Natural killer cell (primary cell): ENCODE measurements around the gene ANKRD11. TPM values are rescaled to one million over a fixed set of nuclear protein-coding genes. Genes with fewer than 3 reads are reported as not detected.
"Not testable (repeated sequence)": the region's sequence is repeated elsewhere in the genome, so short reads cannot be mapped to it uniquely, and the experiment has no call there.

Experiments
- ATAC-seq, 3 donors: fragments of 150-1000 bp in 2 of 3; fragments of 200-7000 bp in 1 of 3; cut with Tn5 transposase; 1 replicate in 1 of 3; 2 replicates in 2 of 3; pipeline ENCODE4 v1.10.0; 2021; ENCODE audit warnings: mild to moderate bottlenecking in 2 of 3, moderate library complexity in 2 of 3
- DNase-seq, 2 donors: peaks; one replicate each; pipeline versions ENCODE4 v3.0.0 to v3.0.0-alpha.2; 2013 to 2021; ENCODE audit warnings: mixed read lengths in 1 of 2
- H3K27ac ChIP-seq: one replicate; pipeline ENCODE4 v1.5.1; 2013; ENCODE audit warnings: mild to moderate bottlenecking, low read length
- H3K27me3 ChIP-seq: one replicate; pipeline ENCODE4 v1.6.1; 2013; ENCODE audit warnings: low read length; ENCODE audit not compliant: control insufficient read depth, insufficient read depth
- H3K36me3 ChIP-seq: one replicate; pipeline ENCODE4 v1.6.1; 2013; ENCODE audit warnings: low read length; ENCODE audit not compliant: control insufficient read depth, insufficient read depth
- H3K4me1 ChIP-seq: one replicate; pipeline ENCODE4 v1.6.1; 2013; ENCODE audit warnings: low read length; ENCODE audit not compliant: control insufficient read depth, insufficient read depth
- H3K4me3 ChIP-seq: one replicate; pipeline ENCODE4 v1.5.1; 2013; ENCODE audit warnings: low read length
- H3K9me3 ChIP-seq: one replicate; pipeline ENCODE4 v1.6.1; 2013; ENCODE audit warnings: low read length; ENCODE audit not compliant: control insufficient read depth, insufficient read depth
- H3K27ac Mint-ChIP-seq, 2 donors: one replicate each; pipeline ENCODE4 v1.8.0; 2022; ENCODE audit warnings: mild to moderate bottlenecking in 2 of 2, mixed read lengths in 2 of 2, moderate library complexity in 1 of 2
- H3K27me3 Mint-ChIP-seq, 2 donors: one replicate each; pipeline ENCODE4 v1.8.0; 2022; ENCODE audit warnings: low read depth in 2 of 2, mixed read lengths in 2 of 2
- H3K36me3 Mint-ChIP-seq: one replicate; pipeline ENCODE4 v1.8.0; 2022; ENCODE audit warnings: mixed read lengths
- H3K4me1 Mint-ChIP-seq, 2 donors: one replicate each; pipeline ENCODE4 v1.8.0; 2022; ENCODE audit warnings: mixed read lengths in 2 of 2
- H3K4me3 Mint-ChIP-seq: one replicate; pipeline ENCODE4 v1.8.0; 2022; ENCODE audit warnings: mild to moderate bottlenecking, moderate library complexity, mixed read lengths
- H3K9me3 Mint-ChIP-seq, 2 donors: one replicate each; pipeline ENCODE4 v1.8.0; 2022; ENCODE audit warnings: mixed read lengths in 2 of 2
- WGBS: methylation state at CpG from one replicate; pipeline ENCODE4 v1.1.7; 2013; ENCODE audit warnings: missing lambda C conversion rate; ENCODE audit not compliant: insufficient coverage; 5-methylcytosine and 5-hydroxymethylcytosine counted together
- intact Hi-C: fragments of 100-400 bp; cut with micrococcal nuclease; formaldehyde crosslinking; loops from one replicate; pipeline ENCODE4 v1.14.2; 2022
- total RNA-seq, 4 donors: library from RNA; stranded (reverse); fragments of 120-200 nt in 1 of 4; gene quantifications; one replicate each; pipeline versions ENCODE4 v1.2.3 to v1.2.4, GENCODE V29; 2013 to 2022
- TF ChIP-seq, protein P1 (sequence below): fragments of 200-600 bp; IDR thresholded peaks from one replicate; pipeline ENCODE4 v1.8.0; 2022; ENCODE audit warnings: antibody characterized with exemption

Gene ANKRD11
- total RNA-seq, 3 donors from 2014 or later (not counting 1 experiment from before 2014, with no cell fraction given): 230 to 299 (median 287) TPM

DNA sequence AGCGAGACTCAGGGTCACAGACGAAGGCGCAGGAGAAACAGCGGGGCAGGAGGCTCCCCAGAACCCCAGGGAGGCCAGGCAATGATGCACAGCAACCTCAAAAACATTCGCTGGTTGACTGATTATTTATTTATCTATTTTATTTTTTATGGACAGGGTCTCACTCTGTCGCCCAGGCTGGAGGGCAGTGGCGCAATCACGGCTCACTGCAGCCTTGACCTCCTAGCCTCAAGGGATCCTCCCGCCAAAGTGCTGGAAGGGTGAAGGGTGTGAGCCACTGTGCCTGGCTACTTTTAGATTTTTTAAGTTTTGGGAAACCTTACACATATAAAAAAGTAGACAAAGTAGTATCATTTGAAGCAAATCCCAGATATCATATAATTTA is 189.4 kb downstream of the ANKRD11 start:
- TF ChIP-seq, protein P1, sequence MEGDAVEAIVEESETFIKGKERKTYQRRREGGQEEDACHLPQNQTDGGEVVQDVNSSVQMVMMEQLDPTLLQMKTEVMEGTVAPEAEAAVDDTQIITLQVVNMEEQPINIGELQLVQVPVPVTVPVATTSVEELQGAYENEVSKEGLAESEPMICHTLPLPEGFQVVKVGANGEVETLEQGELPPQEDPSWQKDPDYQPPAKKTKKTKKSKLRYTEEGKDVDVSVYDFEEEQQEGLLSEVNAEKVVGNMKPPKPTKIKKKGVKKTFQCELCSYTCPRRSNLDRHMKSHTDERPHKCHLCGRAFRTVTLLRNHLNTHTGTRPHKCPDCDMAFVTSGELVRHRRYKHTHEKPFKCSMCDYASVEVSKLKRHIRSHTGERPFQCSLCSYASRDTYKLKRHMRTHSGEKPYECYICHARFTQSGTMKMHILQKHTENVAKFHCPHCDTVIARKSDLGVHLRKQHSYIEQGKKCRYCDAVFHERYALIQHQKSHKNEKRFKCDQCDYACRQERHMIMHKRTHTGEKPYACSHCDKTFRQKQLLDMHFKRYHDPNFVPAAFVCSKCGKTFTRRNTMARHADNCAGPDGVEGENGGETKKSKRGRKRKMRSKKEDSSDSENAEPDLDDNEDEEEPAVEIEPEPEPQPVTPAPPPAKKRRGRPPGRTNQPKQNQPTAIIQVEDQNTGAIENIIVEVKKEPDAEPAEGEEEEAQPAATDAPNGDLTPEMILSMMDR: no peak
- no peak for ATAC-seq
- WGBS: 94% methylated on average over 7 of the region's 9 CpGs
- peaks cover 68 to 71% of the 10 kb centered on the region in 2 donors for H3K4me1 Mint-ChIP-seq
- no peaks in the 10 kb centered on the region for H3K9me3 Mint-ChIP-seq
- H3K36me3 Mint-ChIP-seq: no peaks in the 10 kb centered on the region
- no peaks in the 10 kb centered on the region for H3K9me3 ChIP-seq
- no peak overlapping the region for H3K27ac ChIP-seq
- peak overlapping the region; percentile 42 for H3K4me3 Mint-ChIP-seq
- no peak overlapping the region for H3K4me3 ChIP-seq
- H3K27me3 ChIP-seq: no peaks in the 10 kb centered on the region
- intact Hi-C loops: no loop called here
- no peaks in the 10 kb centered on the region for H3K27me3 Mint-ChIP-seq
- DNase-seq: no peak
- H3K27ac Mint-ChIP-seq: peak overlapping the region in 1 of 2 donors; percentile 63
- H3K4me1 ChIP-seq: peaks cover 67% of the 10 kb centered on the region
- H3K36me3 ChIP-seq: peaks cover 32% of the 10 kb centered on the region

DNA sequence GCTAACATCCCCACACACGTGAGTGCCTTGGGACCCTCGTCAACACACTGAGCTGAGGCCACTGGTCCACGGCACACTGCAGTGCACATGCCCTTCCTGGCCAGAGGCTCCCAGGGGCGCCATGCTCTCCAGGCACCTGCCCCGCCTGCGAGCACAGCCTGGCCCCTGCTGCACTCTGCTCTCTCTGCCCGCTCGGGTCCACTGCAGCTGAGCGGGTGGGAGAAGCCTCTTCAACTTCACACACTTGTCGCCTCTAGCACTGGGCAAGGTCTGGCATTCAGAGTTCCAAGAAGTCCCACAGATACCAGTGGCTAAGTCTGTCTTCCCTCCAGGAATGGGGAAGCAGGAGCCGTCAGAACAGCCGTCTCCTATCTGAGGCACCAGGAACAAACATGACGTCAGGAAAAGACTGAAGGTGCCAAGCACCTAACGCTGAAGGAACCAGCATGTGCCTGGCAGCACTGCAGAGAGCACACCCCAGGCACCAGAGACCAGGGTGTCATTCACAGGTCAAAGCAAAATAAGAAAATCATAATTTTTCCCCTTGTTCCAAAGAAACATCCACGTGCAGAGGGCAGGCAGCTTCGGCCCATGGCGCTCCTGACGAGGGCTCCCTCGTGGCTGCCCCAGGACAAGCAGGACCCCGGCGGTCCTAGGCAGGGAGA is 189.9 kb downstream of the ANKRD11 start:
- H3K27me3 ChIP-seq: no peaks in the 10 kb centered on the region
- Mint-ChIP-seq H3K9me3 (no peaks in the 10 kb centered on the region), H3K4me3 (peak overlapping the region; percentile 13), H3K27me3 (no peaks in the 10 kb centered on the region), H3K36me3 (no peaks in the 10 kb centered on the region), H3K27ac (peak overlapping the region; percentile 62 to 63), H3K4me1 (peaks cover 69 to 76% of the 10 kb centered on the region in 2 donors)
- intact Hi-C loops: no loop called here
- H3K9me3 ChIP-seq: no peaks in the 10 kb centered on the region
- WGBS: 93% methylated on average over 21 of the region's 21 CpGs
- no peak overlapping the region for H3K27ac ChIP-seq
- ATAC-seq: no peak
- DNase-seq: no peak
- TF ChIP-seq, protein P1: no peak
- H3K4me1 ChIP-seq: peaks cover 69% of the 10 kb centered on the region
- no peak overlapping the region for H3K4me3 ChIP-seq
- H3K36me3 ChIP-seq: peaks cover 32% of the 10 kb centered on the region

GRCh38 chr16:89299357-89300111 is 190.8 kb downstream of the ANKRD11 start:
- Histone ChIP-seq H3K4me1 (peaks cover 65% of the 10 kb centered on the region), H3K36me3 (peaks cover 27% of the 10 kb centered on the region)
- H3K27me3 Mint-ChIP-seq, H3K4me3 ChIP-seq, H3K36me3 Mint-ChIP-seq, H3K9me3 ChIP-seq, intact Hi-C loops, H3K9me3 Mint-ChIP-seq, DNase-seq, H3K27me3 ChIP-seq, H3K4me3 Mint-ChIP-seq, ATAC-seq, H3K27ac ChIP-seq: not testable (repeated sequence)
- WGBS: 97% methylated on average over 10 of the region's 10 CpGs
- Mint-ChIP-seq H3K4me1 (peaks cover 65 to 74% of the 10 kb centered on the region in 2 donors), H3K27ac (peak overlapping the region in 1 of 2 donors; percentile 87)

DNA sequence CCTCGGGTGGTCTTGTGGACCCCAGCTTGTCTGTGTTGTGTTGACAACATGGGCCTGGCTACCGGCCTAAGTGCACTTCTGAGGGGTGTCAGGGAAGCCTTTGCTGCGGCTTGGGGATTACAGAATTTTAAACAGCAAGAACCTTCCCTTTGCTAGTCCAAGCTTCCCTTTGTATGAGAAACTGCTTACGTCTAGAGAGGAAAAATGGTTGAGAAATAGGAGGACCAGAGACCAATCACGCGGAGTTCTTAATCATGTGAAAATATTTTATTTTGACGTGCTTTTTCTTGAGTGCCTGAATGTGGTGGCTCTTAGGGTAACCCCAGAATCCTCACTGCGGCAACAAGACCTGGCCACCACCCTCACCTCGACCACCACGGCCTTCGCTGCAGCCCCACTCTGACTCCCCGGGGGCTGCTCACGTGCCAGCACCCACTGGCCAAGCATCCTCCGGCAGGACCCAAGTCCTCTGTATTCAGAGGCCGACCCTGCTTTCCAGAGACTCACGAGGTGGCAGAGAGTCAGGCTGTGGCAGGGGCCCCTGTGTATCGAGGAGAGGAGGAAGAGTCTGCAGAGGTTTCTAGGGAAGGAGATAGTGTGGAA is 191.6 kb downstream of the ANKRD11 start:
- H3K4me3 Mint-ChIP-seq: peak overlapping the region; percentile 52
- Histone ChIP-seq H3K27me3 (no peaks in the 10 kb centered on the region), H3K4me3 (no peak overlapping the region), H3K9me3 (no peaks in the 10 kb centered on the region), H3K27ac (no peak overlapping the region), H3K36me3 (peaks cover 25% of the 10 kb centered on the region), H3K4me1 (peaks cover 65% of the 10 kb centered on the region)
- H3K9me3 Mint-ChIP-seq: no peaks in the 10 kb centered on the region
- no peaks in the 10 kb centered on the region for H3K27me3 Mint-ChIP-seq
- H3K4me1 Mint-ChIP-seq: peaks cover 57 to 71% of the 10 kb centered on the region in 2 donors
- no peaks in the 10 kb centered on the region for H3K36me3 Mint-ChIP-seq
- peak overlapping the region; percentile 62 to 87 for H3K27ac Mint-ChIP-seq
- no peak for ATAC-seq
- no peak for DNase-seq
- intact Hi-C loops: no loop called here
- TF ChIP-seq, protein P1: no peak
- WGBS: 81% methylated on average over 17 of the region's 17 CpGs
